Measurements from ENCODE around the gene MDGA2.

- no peak for TF ChIP-seq POLR2A (IDR thresholded peaks at IDR 0.05; ENCODE audit: low read depth, low read length)
- no peak for TF ChIP-seq POLR2AphosphoS5 (IDR thresholded peaks at IDR 0.05; ENCODE audit: low read depth, low read length)
Observed at GRCh38 chr14:47389535-47389934, 285.9 kb downstream of the MDGA2 start.
